Measurements from ENCODE around the gene NFIB.

NFIB gene

GRCh38 chr9:14231196-14231990, 82.5 kb downstream of the NFIB start:
- Histone ChIP-seq H3K79me2 (ENCODE audit: insufficient read depth, low read length) (no peaks in the 10 kb centered on the region), H3K36me3 (ENCODE audit: insufficient read depth, low read length) (no peaks in the 10 kb centered on the region), H3K4me1 (ENCODE audit: insufficient read depth, low read length, poor library complexity, severe bottlenecking) (peaks cover 5% of the 10 kb centered on the region), H3K4me3 (ENCODE audit: low read length, poor library complexity, severe bottlenecking) (no peak overlapping the region), H3K9me3 (ENCODE audit: insufficient read depth, low read depth, low read length) (no peaks in the 10 kb centered on the region), H3K9ac (ENCODE audit: low read depth, low read length, poor library complexity, severe bottlenecking) (no peak overlapping the region), H2AFZ (ENCODE audit: low read length) (no peak overlapping the region), H4K20me1 (ENCODE audit: insufficient read depth, low read length, poor library complexity, severe bottlenecking) (no peaks in the 10 kb centered on the region), H3K27me3 (ENCODE audit: insufficient read depth, low read length, poor library complexity, severe bottlenecking) (no peaks in the 10 kb centered on the region), H3K9me2 (replicated peaks; ENCODE audit: low read depth, low read length) (no peaks in the 10 kb centered on the region), H3K4me2 (ENCODE audit: low read depth, low read length, poor library complexity, severe bottlenecking) (no peak overlapping the region), H3F3A (ENCODE audit: low read depth) (no peaks in the 10 kb centered on the region)
- TF ChIP-seq CTCF (conservative IDR thresholded peaks at IDR 0.05; ENCODE audit: low read length) (no peak), EZH2phosphoT487 (IDR thresholded peaks at IDR 0.05; ENCODE audit: borderline replicate concordance) (no peak)

DNA sequence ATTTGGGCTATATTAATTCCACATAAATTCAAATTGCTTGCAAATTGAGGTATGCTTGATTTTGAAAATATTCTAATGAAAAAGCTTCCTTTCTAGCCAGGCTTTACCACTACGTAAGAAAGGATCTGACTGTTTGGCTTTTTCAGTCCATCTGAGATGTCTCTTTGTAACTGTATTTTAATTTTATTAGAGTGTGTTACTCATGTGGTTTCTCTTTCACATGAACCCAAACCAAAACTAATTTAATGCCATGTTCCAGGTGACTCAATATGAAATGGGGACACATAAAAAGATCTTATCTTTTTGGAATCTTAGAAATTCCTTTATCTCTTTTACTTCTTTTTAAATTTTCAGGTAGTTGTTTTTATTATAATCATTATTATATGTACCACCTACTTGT, 85.3 kb downstream of the NFIB start:
- H3K79me2 ChIP-seq (ENCODE audit: insufficient read depth, low read length), result no peaks in the 10 kb centered on the region
- H3K9ac ChIP-seq (ENCODE audit: low read depth, low read length, poor library complexity, severe bottlenecking), result no peak overlapping the region
- H2AFZ ChIP-seq (ENCODE audit: low read length), result no peak overlapping the region
- no peaks in the 10 kb centered on the region for H3F3A ChIP-seq (ENCODE audit: low read depth)
- H3K4me3 ChIP-seq (ENCODE audit: low read length, poor library complexity, severe bottlenecking), result no peak overlapping the region
- TF ChIP-seq EZH2phosphoT487 (IDR thresholded peaks at IDR 0.05; ENCODE audit: borderline replicate concordance), result no peak
- TF ChIP-seq CTCF (conservative IDR thresholded peaks at IDR 0.05; ENCODE audit: low read length), result no peak
- H3K9me3 ChIP-seq (ENCODE audit: insufficient read depth, low read depth, low read length), result no peaks in the 10 kb centered on the region
- peaks cover 5% of the 10 kb centered on the region for H3K4me1 ChIP-seq (ENCODE audit: insufficient read depth, low read length, poor library complexity, severe bottlenecking)
- H4K20me1 ChIP-seq (ENCODE audit: insufficient read depth, low read length, poor library complexity, severe bottlenecking), result no peaks in the 10 kb centered on the region
- H3K4me2 ChIP-seq (ENCODE audit: low read depth, low read length, poor library complexity, severe bottlenecking), result peak overlapping the region; percentile 31
- H3K9me2 ChIP-seq (replicated peaks; ENCODE audit: low read depth, low read length), result no peaks in the 10 kb centered on the region
- H3K27me3 ChIP-seq (ENCODE audit: insufficient read depth, low read length, poor library complexity, severe bottlenecking), result no peaks in the 10 kb centered on the region
- no peaks in the 10 kb centered on the region for H3K36me3 ChIP-seq (ENCODE audit: insufficient read depth, low read length)

DNA sequence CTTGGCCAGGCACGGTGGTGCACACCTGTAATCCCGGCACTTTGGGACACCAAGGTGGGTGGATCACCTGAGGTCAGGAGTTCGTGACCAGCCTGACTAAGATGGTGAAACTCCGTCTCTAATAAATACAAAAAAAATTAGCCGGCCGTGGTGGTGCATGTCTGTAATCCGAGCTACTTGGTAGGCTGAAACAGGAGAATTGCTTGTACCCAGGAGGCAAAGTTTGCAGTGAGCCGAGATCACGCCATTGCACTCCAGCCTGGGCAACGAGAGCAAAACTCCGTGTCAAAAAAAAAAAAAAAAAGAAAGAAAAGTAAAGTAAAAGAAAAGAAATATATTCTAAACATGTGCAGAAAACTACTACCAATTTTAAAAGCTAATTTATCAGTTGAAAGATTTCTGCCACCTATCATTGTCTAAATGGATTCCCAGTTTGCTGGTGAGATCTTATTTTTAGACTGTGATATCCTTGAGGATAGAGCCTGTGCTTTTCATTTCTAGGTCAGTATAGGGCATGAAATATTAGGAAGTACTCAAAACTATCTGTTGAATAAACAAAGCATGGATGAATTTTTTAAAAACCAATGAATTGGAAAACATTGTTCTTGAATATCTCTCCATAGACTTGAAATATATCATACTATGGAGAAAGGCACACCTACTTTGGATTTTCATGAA, 86.9 kb downstream of the NFIB start:
- H3K4me2 ChIP-seq (ENCODE audit: low read depth, low read length, poor library complexity, severe bottlenecking), result no peak overlapping the region
- no peaks in the 10 kb centered on the region for H3F3A ChIP-seq (ENCODE audit: low read depth)
- no peak overlapping the region for H2AFZ ChIP-seq (ENCODE audit: low read length)
- TF ChIP-seq CTCF (conservative IDR thresholded peaks at IDR 0.05; ENCODE audit: low read length) (no peak), EZH2phosphoT487 (IDR thresholded peaks at IDR 0.05; ENCODE audit: borderline replicate concordance) (no peak)
- no peaks in the 10 kb centered on the region for H3K27me3 ChIP-seq (ENCODE audit: insufficient read depth, low read length, poor library complexity, severe bottlenecking)
- H3K9me3 ChIP-seq (ENCODE audit: insufficient read depth, low read depth, low read length), result no peaks in the 10 kb centered on the region
- H3K36me3 ChIP-seq (ENCODE audit: insufficient read depth, low read length), result no peaks in the 10 kb centered on the region
- H3K4me3 ChIP-seq (ENCODE audit: low read length, poor library complexity, severe bottlenecking), result no peak overlapping the region
- H4K20me1 ChIP-seq (ENCODE audit: insufficient read depth, low read length, poor library complexity, severe bottlenecking), result no peaks in the 10 kb centered on the region
- H3K9me2 ChIP-seq (replicated peaks; ENCODE audit: low read depth, low read length), result no peaks in the 10 kb centered on the region
- no peaks in the 10 kb centered on the region for H3K79me2 ChIP-seq (ENCODE audit: insufficient read depth, low read length)
- no peak overlapping the region for H3K9ac ChIP-seq (ENCODE audit: low read depth, low read length, poor library complexity, severe bottlenecking)
- H3K4me1 ChIP-seq (ENCODE audit: insufficient read depth, low read length, poor library complexity, severe bottlenecking), result peaks cover 5% of the 10 kb centered on the region
